HG02678 (cell line): ENCODE measurements around the gene LDLRAD3.

Experiments used
- ATAC-seq: cut with Tn5 transposase; IDR thresholded peaks from one replicate; pipeline ENCODE4 v1.9.1; 2021; ENCODE audit warnings: mild to moderate bottlenecking, moderate library complexity; ENCODE audit not compliant: unreplicated experiment

LDLRAD3 gene

GRCh38 chr11:36093548-36093947 is 149.7 kb downstream of the LDLRAD3 start:
- no peak for ATAC-seq

DNA sequence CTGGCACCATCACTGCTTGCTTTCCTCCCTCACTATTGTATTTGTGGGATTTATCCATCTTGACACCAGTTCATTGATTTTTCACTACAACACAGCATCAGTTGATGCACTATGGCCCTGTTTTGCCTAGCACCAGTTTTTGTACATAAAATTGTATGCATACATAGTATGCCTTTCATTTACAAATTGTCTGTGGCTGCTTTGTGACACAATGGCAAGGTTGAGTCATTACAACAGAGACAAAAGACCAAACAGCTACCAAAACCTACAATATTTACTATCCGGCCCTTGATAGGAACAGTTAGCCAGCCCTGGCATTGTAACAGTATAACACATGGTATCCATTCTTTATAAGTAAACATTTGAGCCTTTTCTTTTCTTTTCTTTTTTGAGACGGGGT is 150.3 kb downstream of the LDLRAD3 start:
- no peak for ATAC-seq

- ATAC-seq = no peak
Measured at GRCh38 chr11:36095716-36096115, 151.9 kb downstream of the LDLRAD3 start.

DNA sequence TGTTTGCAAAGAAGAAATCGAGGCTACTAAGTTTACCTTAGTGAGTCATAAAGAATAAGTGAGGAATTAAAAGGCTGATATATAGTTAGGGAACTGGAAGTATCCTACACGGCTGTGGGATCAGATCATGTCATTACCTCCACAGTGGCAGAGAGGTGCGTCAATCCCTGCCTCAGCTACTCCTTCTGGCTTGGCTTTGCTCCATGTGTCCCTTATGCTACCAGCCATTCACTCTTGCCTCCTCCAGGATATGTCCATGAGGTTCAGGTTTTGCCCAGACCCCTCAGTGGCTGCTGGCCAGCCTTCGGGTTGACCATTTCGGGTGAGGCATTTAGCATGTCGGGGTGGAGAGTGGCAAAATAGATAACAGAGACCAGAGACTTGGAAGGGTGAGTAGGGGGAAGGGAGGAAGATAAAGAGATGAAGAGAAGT is 153.4 kb downstream of the LDLRAD3 start:
- ATAC-seq = no peak

- ATAC-seq = no peak
Measured at GRCh38 chr11:36098087-36098486, 154.2 kb downstream of the LDLRAD3 start.

DNA sequence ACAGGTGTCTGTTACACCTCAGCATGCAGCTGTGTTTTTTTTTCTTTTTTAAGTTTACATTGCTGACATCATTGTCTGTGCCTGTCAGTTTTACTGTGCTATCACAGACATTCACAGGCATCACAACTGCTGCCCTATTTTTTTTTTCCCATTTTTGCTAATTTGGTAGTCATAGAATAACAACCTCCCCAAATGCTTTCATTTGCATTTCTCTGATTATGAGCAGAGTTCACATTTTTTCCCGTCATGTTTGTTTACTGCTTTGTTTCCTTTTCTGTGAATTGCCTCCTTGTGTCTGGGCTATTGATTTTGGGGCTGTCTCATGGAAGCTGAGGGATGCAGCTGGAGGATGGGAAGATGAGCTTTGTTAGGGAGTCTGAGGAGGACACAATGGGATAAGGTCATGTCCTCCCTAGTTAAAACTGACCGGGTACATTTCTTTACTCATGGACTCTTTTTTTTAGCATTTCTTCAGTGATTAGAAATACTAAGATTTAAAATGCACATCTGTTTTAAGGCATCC is 155.1 kb downstream of the LDLRAD3 start:
- no peak for ATAC-seq

DNA sequence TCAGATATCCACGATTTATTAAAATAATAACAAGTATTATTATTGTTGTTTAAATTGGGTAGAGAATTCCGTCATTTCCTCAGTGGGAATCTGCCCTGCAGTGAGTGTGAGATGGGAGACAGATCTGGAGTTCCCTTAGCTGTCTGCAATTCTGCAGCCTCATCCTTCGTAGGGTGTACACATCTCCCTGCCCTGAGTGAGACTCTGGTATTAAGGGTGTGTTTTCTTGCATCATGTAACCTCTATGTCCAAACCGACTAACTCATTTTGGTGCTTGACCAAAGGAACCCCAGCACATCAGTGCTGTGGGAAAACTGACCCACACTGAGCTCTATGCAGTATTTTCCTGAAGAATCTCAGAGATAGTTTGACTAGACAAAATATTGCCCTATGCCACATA is 157.6 kb downstream of the LDLRAD3 start:
- no peak for ATAC-seq

DNA sequence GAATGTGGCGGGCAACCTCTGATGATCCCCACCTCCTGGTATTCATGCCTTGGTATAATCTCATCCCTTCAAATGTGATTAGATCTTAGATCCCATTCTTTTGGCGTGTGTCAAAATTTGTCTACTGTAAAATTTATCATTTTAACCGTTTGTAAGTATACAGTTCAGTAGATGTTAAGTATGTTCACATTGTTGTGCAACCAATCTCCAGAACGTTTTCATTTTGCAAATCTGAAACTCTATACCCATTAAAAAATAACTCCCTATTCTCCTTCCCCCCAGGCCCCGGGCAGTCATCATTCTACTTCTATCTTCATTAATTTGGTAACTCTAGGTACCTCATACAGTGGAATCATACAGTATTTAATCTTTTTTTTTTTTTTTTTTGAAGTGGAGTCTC is 159.0 kb downstream of the LDLRAD3 start:
- no peak for ATAC-seq

- ATAC-seq = no peak
Measured at GRCh38 chr11:36103933-36104530, 160.2 kb downstream of the LDLRAD3 start.

- ATAC-seq = no peak
Measured at GRCh38 chr11:36104660-36104992, 160.8 kb downstream of the LDLRAD3 start.

- ATAC-seq = no peak
Measured at GRCh38 chr11:36105743-36106581, 162.1 kb downstream of the LDLRAD3 start.

DNA sequence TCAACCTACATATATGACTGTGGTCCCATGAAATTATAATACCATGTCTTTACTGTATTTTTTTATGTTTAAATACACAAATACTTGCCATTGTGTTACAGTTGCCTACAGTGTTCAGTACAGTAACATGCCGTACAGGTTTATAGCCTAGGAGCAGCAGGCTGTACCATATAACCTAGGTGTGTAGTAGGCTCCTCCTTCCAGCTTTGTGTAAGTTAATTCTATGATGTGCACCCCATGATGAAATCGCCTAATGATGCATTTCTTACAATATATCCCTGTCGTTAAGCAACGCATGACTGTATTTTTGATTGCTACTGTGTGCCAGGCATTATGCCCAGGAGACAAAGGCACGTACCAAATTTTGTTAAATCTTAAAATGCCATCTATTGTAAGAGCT is 163.7 kb downstream of the LDLRAD3 start:
- ATAC-seq = no peak

- no peak for ATAC-seq
Measured at GRCh38 chr11:36108881-36109589, 165.2 kb downstream of the LDLRAD3 start.

DNA sequence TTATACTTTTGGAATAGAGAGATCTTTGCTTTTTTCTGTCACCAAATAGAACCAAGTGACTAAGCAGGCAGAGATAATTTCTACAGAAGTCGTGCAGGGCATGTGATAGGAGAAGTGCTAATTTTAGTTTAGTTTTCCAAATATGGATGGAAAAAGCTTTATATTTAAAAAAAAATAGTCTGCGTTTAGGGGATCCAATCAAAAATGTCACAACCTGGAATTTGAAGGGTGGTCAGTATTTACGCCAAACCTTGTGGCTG is 165.7 kb downstream of the LDLRAD3 start:
- no peak for ATAC-seq

DNA sequence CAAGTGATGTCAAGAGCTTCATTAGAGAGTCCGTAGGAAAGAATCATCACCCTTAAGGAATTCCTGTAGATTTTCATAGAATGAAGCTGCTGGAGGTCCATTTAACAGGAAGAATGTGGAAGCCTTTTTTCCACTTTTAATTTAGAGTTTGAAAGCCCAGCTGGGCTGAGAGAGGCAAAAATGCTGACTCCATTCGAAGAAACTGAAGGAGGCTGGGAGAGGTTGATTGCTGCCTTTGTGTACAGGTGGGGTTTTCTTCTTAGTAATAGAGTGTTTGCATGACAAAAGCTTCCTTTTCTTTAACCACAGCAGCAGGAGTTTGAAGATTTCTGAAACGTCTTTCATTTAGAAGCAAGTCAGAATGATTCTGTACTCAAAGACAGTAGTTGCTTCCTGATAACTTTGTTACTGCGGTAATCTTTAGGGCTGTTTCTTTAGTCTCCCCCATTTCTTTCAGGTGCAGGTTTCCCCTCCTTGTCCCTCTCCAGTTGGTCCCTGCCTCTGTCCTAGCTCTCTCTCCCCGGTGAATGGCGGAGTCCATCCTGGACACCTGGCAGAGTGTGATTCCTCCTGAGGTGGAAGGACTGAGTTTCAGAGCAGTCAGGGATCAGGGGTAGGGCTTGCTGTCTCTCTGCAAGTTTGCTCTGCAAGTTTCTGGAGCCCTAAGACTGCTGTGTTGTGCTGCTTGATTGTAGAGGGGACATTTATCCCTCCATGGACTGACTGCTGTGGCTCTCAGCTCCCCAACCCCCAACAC is 166.2 kb downstream of the LDLRAD3 start:
- no peak for ATAC-seq

DNA sequence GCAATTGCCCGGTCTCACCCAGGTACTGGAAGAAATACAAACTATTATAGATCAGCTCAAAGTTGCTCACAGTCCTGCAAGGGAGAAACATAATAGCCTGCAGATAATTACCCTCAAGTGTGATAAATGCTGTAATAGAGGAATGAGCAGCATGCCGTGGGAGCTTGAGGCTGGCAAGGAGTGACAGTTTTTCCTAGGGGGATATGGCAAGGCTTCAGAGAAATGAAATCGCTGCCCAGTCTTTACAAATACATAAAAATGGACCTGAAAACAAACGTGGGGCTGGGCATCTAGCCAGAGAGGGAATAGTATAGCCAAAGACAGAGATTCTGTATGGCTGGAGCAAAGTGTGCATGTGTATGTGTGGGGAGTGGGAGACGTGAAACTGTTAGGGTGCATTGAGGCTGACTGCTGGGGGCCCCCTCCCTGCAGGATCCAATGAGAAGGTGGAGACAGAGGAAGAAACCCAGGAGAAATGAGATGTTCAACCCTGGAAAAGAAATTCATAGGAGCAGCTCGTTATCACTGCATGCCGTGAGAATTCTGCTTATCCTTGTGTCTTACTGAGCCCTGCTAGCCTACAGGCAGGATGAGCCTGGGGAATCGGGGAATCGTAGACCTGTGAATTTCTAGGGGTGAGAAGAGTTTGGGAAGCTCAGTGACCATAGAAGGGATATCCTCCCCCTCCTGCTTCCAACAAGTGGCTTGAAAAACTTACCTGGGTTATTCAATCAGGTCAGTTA is 167.0 kb downstream of the LDLRAD3 start:
- no peak for ATAC-seq

DNA sequence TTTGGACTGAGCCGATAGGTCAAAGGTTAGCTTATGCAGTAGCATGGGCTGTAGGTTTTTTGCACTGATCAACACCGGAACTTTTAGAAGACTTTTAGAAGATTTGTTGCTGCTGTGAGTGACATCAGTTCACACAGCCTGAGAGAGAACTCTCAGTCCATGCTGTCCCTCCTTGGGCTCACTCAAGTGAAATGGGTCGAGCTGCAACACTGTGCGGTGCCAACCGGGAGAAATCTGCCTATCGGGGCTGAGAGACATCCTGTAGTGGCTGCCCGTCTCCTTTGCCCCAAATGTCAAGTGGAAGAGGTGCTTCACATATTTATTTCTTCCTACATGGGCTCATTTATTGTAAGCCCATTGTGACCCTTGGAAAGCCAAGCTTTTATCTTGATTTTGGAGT is 170.2 kb downstream of the LDLRAD3 start:
- ATAC-seq = no peak

DNA sequence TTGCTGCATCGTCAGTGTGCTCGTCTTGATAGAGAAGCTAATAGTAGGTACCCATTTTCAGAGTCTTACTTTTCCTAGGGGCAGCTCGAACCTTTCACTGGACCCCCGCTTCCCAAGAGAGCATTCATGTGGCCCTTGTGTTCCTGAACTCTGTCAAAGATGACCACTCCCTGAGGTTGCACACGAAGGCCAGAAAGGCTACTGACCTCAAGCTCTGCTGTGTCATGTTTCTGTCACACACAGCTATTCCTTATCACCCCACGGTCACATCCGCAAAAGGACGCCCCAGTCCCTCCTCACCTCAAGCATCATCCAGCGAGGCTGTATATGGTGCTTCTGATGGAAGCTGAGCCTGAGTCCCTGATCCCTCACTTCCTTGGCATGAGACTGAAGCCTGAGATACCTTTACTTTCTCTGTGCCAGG is 171.5 kb downstream of the LDLRAD3 start:
- no peak for ATAC-seq

- no peak for ATAC-seq
Measured at GRCh38 chr11:36116161-36116560, 172.3 kb downstream of the LDLRAD3 start.

GRCh38 chr11:36118084-36118483 is 174.2 kb downstream of the LDLRAD3 start:
- no peak for ATAC-seq

- no peak for ATAC-seq
Measured at GRCh38 chr11:36119300-36119699, 175.4 kb downstream of the LDLRAD3 start.
